Right atrium auricular region (tissue), 2 donors: ENCODE data around the gene THSD7B. TPM values are rescaled to one million over a fixed set of nuclear protein-coding genes. Genes with fewer than 3 reads are reported as not detected.

Experiments used
- DNase-seq: peaks from one replicate; pipeline ENCODE4 v3.0.0-alpha.2; 2019; ENCODE audit warnings: low spot score
- H3K27ac ChIP-seq, 2 donors: fragments of 200-600 bp; sonication (generic); 1 replicate in 1 of 2; 2 replicates in 1 of 2; pipeline ENCODE4 v1.5.1; 2016 to 2019
- H3K27me3 ChIP-seq, 2 donors: fragments of 200-600 bp; sonication (generic); one replicate each; pipeline versions ENCODE4 v1.5.1 to v1.6.0; 2017 to 2019
- H3K36me3 ChIP-seq: fragments of 200-600 bp; sonication (generic); one replicate; pipeline ENCODE4 v1.5.1; 2016
- H3K4me1 ChIP-seq, 2 donors: fragments of 200-600 bp; sonication (generic); one replicate each; pipeline versions ENCODE4 v1.5.1 to v1.6.0; 2017 to 2019
- H3K4me3 ChIP-seq, 2 donors: fragments of 200-600 bp; sonication (generic); 1 replicate in 1 of 2; 2 replicates in 1 of 2; pipeline ENCODE4 v1.5.1; 2017 to 2019; ENCODE audit warnings: mild to moderate bottlenecking in 1 of 2, moderate library complexity in 1 of 2
- H3K9me3 ChIP-seq, 2 donors: fragments of 200-600 bp; sonication (generic); one replicate each; pipeline ENCODE4 v1.5.1; 2019
- total RNA-seq, 2 donors: library from RNA; depleted of rRNA; stranded (reverse); fragments of >200 nt; gene quantifications; one replicate each; pipeline ENCODE4 v1.1.0, GENCODE V29; 2016
- TF ChIP-seq, protein P1 (sequence below), 2 donors: fragments of 200-600 bp; sonication (generic); IDR thresholded peaks; one replicate each; pipeline ENCODE4 v1.5.1; 2019; ENCODE audit warnings: antibody characterized with exemption in 2 of 2

The THSD7B gene
- total RNA-seq, 2 donors from 2014 or later = 0.07 to 0.08 TPM

DNA sequence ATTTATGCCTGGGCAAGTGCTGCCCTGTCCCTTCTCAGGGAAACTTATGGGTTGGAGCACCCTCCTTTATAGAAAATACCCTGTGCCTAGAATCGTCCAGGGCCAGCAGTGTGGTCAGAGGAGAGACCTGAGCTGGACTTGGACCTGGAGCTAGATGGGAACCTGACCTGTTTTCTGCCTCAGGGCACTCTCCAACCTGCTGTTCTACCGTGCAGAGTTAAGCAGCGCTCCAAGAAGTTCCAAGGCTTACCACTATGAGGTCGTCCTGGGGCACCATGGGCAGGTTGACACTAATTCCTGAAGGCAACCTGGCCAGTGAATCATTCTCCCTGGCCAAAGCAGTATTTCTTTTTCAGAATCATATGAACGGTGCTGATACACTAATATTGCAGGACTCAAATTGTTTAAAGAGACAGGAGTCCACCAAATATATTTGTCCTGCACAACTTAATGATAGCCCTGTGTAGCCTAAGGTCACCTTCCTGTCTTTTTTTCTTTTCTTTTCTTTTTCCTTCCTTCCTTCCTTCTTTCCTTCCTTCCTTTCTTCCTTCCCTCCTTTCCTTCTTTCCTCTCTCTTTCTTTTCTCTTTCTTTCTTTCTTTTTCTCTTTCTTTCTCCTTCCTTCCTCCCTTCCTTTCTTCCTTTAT, 743.5 kb downstream of the THSD7B start:
- Histone ChIP-seq H3K4me3 (no peak overlapping the region), H3K4me1 (no peaks in the 10 kb centered on the region), H3K27ac (no peak overlapping the region), H3K27me3 (no peaks in the 10 kb centered on the region), H3K36me3 (no peaks in the 10 kb centered on the region), H3K9me3 (no peaks in the 10 kb centered on the region)
- DNase-seq = no peak
- TF ChIP-seq, protein P1, sequence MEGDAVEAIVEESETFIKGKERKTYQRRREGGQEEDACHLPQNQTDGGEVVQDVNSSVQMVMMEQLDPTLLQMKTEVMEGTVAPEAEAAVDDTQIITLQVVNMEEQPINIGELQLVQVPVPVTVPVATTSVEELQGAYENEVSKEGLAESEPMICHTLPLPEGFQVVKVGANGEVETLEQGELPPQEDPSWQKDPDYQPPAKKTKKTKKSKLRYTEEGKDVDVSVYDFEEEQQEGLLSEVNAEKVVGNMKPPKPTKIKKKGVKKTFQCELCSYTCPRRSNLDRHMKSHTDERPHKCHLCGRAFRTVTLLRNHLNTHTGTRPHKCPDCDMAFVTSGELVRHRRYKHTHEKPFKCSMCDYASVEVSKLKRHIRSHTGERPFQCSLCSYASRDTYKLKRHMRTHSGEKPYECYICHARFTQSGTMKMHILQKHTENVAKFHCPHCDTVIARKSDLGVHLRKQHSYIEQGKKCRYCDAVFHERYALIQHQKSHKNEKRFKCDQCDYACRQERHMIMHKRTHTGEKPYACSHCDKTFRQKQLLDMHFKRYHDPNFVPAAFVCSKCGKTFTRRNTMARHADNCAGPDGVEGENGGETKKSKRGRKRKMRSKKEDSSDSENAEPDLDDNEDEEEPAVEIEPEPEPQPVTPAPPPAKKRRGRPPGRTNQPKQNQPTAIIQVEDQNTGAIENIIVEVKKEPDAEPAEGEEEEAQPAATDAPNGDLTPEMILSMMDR (IDR thresholded peaks at IDR 0.05) = no peak

DNA sequence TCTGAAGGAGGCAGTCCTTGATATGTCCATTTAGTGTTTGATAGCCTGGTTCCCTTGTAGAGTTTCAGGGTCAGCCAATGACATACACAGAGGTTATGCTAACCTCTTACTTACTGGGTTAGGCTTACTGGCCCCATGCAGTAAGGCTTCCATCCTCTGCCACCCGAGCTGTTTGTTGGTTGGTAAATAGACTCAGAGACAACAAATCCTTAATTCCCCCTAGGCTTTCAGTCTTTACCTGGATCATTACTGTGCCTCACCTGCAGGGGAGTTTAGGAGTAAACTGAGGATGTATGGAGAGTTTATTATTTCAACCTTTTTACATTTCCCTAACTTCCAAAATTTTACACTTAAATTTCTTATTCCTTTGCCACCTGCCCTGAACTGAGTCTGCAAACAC, 746.2 kb downstream of the THSD7B start:
- H3K27ac ChIP-seq = no peak overlapping the region
- H3K4me1 ChIP-seq = no peaks in the 10 kb centered on the region
- TF ChIP-seq, protein P1 (IDR thresholded peaks at IDR 0.05) = no peak
- no peaks in the 10 kb centered on the region for H3K9me3 ChIP-seq
- H3K4me3 ChIP-seq = no peak overlapping the region
- H3K36me3 ChIP-seq = no peaks in the 10 kb centered on the region
- H3K27me3 ChIP-seq = no peaks in the 10 kb centered on the region
- no peak for DNase-seq

DNA sequence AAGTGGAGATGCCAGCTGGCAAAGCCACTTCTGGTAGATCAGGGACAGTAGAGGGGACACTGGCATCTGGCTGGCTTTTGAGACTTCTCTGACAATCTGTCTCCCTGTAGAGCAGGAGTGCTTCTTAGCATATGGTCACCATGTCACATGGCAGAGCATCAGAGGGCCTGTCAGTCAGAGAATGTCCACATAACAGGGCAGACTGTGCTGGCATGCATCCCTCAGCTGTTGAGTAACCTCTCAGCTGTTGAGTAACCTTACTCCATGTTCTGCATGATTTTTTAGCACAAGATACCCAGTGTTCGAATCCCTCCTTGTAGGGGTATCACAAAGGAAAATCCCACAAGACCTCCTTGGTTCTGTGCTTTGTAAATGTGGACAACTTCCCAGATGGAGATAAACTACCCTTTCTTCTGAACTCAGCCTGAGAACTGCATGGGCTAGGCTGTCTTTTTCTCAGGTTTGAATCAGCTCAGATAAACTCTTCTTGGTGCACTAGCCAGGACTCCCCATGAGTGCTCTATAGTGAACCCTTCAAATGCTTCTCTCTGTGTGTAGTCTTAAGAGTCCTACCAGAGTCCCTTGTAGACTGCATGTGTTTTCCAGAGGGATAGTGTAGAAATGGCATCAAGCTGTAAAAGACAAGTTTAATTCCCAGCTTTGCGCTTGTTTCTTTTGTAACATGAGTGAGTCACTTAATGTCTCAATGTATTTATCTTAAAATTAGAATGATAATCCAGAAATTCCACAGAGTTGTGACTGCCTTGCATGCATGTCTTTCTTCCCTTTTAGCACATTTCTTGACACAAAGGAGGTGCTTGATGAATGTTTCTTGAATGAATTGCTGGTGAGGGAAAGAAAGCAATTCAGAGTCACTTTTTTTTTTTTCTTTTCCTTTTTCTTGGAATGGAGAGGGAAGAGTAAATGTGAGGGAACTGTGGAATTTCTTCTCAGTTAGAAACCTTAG, 756.6 kb downstream of the THSD7B start:
- H3K4me1 ChIP-seq = no peaks in the 10 kb centered on the region
- H3K9me3 ChIP-seq = no peaks in the 10 kb centered on the region
- H3K36me3 ChIP-seq = no peaks in the 10 kb centered on the region
- DNase-seq = no peak
- no peak overlapping the region for H3K27ac ChIP-seq
- TF ChIP-seq, protein P1 (IDR thresholded peaks at IDR 0.05) = no peak
- H3K27me3 ChIP-seq = no peaks in the 10 kb centered on the region
- no peak overlapping the region for H3K4me3 ChIP-seq

DNA sequence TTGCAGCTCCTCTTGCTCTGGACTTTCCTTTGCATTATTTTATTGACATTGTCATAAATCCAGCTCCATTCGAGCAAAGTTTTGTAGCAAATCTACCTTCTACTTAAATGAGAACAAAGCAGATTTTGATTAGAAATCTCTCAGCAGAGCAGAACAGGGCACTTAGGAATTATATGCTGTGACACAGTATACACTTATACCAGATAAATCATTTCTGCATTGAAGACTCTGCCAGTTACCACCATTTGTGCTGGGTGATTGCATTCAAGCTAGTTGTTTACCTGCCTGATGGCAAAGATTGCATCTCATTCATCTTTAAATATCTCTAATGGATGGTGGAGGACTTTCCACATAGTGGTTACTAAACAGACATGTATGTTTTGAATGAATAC, 757.3 kb downstream of the THSD7B start:
- no peak for DNase-seq
- TF ChIP-seq, protein P1 (IDR thresholded peaks at IDR 0.05) = no peak
- H3K27ac ChIP-seq = no peak overlapping the region
- H3K4me1 ChIP-seq = no peaks in the 10 kb centered on the region
- no peak overlapping the region for H3K4me3 ChIP-seq
- no peaks in the 10 kb centered on the region for H3K36me3 ChIP-seq
- no peaks in the 10 kb centered on the region for H3K27me3 ChIP-seq
- H3K9me3 ChIP-seq = no peaks in the 10 kb centered on the region

DNA sequence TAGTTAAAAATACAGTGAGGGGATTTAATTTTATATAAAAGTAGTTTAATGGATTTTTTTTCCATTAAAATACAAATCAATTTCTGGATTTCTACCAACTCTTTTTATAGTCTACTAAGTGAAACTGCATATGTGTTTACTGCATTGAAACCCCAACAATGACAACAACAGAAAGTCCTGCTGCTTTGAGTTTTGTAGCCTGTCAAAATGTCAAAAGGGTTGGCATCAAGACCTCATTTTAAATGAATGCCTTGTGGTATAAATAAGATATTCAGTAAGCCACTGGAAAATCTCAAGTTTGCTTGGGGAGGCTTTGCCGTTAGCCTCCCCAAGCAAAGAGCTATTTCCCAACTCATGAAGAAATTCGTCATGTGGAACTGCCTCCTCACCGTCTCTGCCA, 758.6 kb downstream of the THSD7B start:
- DNase-seq = no peak

More for the DNA sequence above, 758.6 kb downstream of the THSD7B start:
- Histone ChIP-seq H3K9me3 (no peaks in the 10 kb centered on the region), H3K4me1 (no peaks in the 10 kb centered on the region), H3K36me3 (no peaks in the 10 kb centered on the region), H3K27ac (no peak overlapping the region), H3K4me3 (no peak overlapping the region), H3K27me3 (no peaks in the 10 kb centered on the region)
- TF ChIP-seq, protein P1 (IDR thresholded peaks at IDR 0.05) = no peak
